CD4-positive, alpha-beta T cell (primary cell): ENCODE results near the gene URI1. TPM values are rescaled to one million over a fixed set of nuclear protein-coding genes. Genes with fewer than 3 reads are reported as not detected.

Experiments used
- ATAC-seq: fragments of 200-7000 bp; cut with Tn5 transposase; one replicate; pipeline ENCODE4 v1.10.0; 2022; ENCODE audit warnings: mild to moderate bottlenecking; ENCODE audit not compliant: poor library complexity
- CTCF ChIA-PET: fragments of 350-600 bp; sonication (Branson Sonifier 250); formaldehyde crosslinking; loops from one replicate; lab custom pipeline; 2021; ENCODE audit warnings: antibody characterized with exemption, inconsistent platforms; lab: Charles Lee
- POLR2A ChIA-PET: fragments of 350-600 bp; sonication (Branson Sonifier 250); formaldehyde crosslinking; loops from one replicate; lab custom pipeline; 2021; ENCODE audit warnings: antibody characterized with exemption, inconsistent platforms; lab: Charles Lee
- DNase-seq, 14 experiments: peaks; one replicate each; pipeline ENCODE4 v3.0.0-alpha.2; 2013 to 2020; ENCODE audit warnings: mixed read lengths in 2 of 14
- H3K27ac ChIP-seq, 2 donors: one replicate each; pipeline versions ENCODE4 v1.5.1 to v1.7.0; 2013; ENCODE audit warnings: low read length in 2 of 2, low read depth in 1 of 2, mild to moderate bottlenecking in 1 of 2
- H3K27me3 ChIP-seq, 2 experiments: 1 replicate in 1 of 2; 2 replicates in 1 of 2; pipeline versions ENCODE4 v1.6.1 to v1.7.0; 2013; ENCODE audit warnings: low read length in 2 of 2, control low read depth in 1 of 2, mild to moderate bottlenecking in 1 of 2, moderate library complexity in 1 of 2; ENCODE audit not compliant: insufficient read depth in 2 of 2, control insufficient read depth in 1 of 2
- H3K36me3 ChIP-seq: one replicate; pipeline ENCODE4 v1.6.1; 2013; ENCODE audit warnings: low read length, control low read depth; ENCODE audit not compliant: insufficient read depth
- H3K4me1 ChIP-seq: one replicate; pipeline ENCODE4 v1.6.1; 2013; ENCODE audit warnings: low read length, control low read depth; ENCODE audit not compliant: insufficient read depth
- H3K4me3 ChIP-seq: one replicate; pipeline ENCODE4 v1.5.1; 2013; ENCODE audit warnings: mild to moderate bottlenecking, low read length, moderate library complexity
- H3K9me3 ChIP-seq, 2 experiments: 1 replicate in 1 of 2; 2 replicates in 1 of 2; pipeline versions ENCODE4 v1.6.1 to v1.7.0; 2013; ENCODE audit warnings: low read length in 2 of 2, mild to moderate bottlenecking in 2 of 2, control low read depth in 1 of 2, moderate library complexity in 1 of 2; ENCODE audit not compliant: control insufficient read depth in 1 of 2, insufficient read depth in 1 of 2
- H3K27ac Mint-ChIP-seq: one replicate; pipeline ENCODE4 v1.8.0; 2020; ENCODE audit warnings: mixed read lengths
- H3K27me3 Mint-ChIP-seq: one replicate; pipeline ENCODE4 v1.8.0; 2021; ENCODE audit warnings: mixed read lengths
- H3K36me3 Mint-ChIP-seq: one replicate; pipeline ENCODE4 v1.8.0; 2021; ENCODE audit warnings: low read depth, mixed read lengths
- H3K4me1 Mint-ChIP-seq: one replicate; pipeline ENCODE4 v1.8.0; 2021; ENCODE audit warnings: low read depth, mixed read lengths
- H3K4me3 Mint-ChIP-seq: one replicate; pipeline ENCODE4 v1.8.0; 2020; ENCODE audit warnings: mild to moderate bottlenecking, mixed read lengths
- H3K9me3 Mint-ChIP-seq: one replicate; pipeline ENCODE4 v1.8.0; 2020; ENCODE audit warnings: mixed read lengths
- CTCF ChIP-seq: fragments of 200-600 bp; IDR thresholded peaks from one replicate; pipeline ENCODE4 v1.8.0; 2022; ENCODE audit warnings: antibody characterized with exemption, mild to moderate bottlenecking
- intact Hi-C, 2 experiments: fragments of 100-400 bp; cut with DNase I in 1 of 2; cut with micrococcal nuclease in 1 of 2; formaldehyde crosslinking; loops; one replicate each; pipeline versions ENCODE4 v1.15.1 to v1.9.0; 2023 to 2025; cut with DNase I, micrococcal nuclease
- total RNA-seq, 174 experiments: library from RNA in 2 of 174; stranded (reverse) in 2 of 174; gene quantifications; one replicate each; pipeline ENCODE4 v1.2.3 and lab custom pipeline; 2021 to 2026

URI1 gene
- total RNA-seq, 2 experiments from 2014 or later, result 50.9 to 63.6 TPM

- Mint-ChIP-seq H3K4me1 (peaks cover 83% of the 10 kb centered on the region), H3K27me3 (no peaks in the 10 kb centered on the region), H3K4me3 (no peak overlapping the region), H3K36me3 (peaks cover 91% of the 10 kb centered on the region), H3K27ac (no peak overlapping the region), H3K9me3 (no peaks in the 10 kb centered on the region)
- intact Hi-C loops, result no loop called here
- Histone ChIP-seq H3K4me3 (no peak overlapping the region), H3K9me3 (peaks cover 0 to 8% of the 10 kb centered on the region in 2 experiments), H3K36me3 (peaks cover 10% of the 10 kb centered on the region), H3K4me1 (peaks cover 4% of the 10 kb centered on the region), H3K27me3 (no peaks in the 10 kb centered on the region), H3K27ac (no peak overlapping the region)
- no peak for ATAC-seq
- ChIA-PET POLR2A (no interaction called here), CTCF (no interaction called here)
- no peak for TF ChIP-seq CTCF
- DNase-seq, result no peak
Observed at GRCh38 chr19:30001791-30002190, 59.8 kb downstream of the URI1 start.

GRCh38 chr19:30003866-30004265 lies 61.8 kb downstream of the URI1 start:
- no peak overlapping the region for H3K4me3 ChIP-seq
- no peak overlapping the region for H3K27ac ChIP-seq
- peaks cover 4% of the 10 kb centered on the region for H3K4me1 ChIP-seq
- Mint-ChIP-seq H3K27me3 (no peaks in the 10 kb centered on the region), H3K9me3 (no peaks in the 10 kb centered on the region), H3K4me1 (peaks cover 74% of the 10 kb centered on the region), H3K27ac (peak overlapping the region; percentile 0), H3K4me3 (no peak overlapping the region), H3K36me3 (peaks cover 85% of the 10 kb centered on the region)
- intact Hi-C loops, result no loop called here
- peaks cover 18% of the 10 kb centered on the region for H3K36me3 ChIP-seq
- ATAC-seq (no peak), DNase-seq (no peak)
- ChIA-PET POLR2A (interaction anchor here (1.4 kb wide), 1 partner anchor 12 kb away, joined by 4 read pairs; no protein-coding TSS in a partner anchor), CTCF (no interaction called here)
- H3K9me3 ChIP-seq, result peaks cover 0 to 8% of the 10 kb centered on the region in 2 experiments
- no peak for TF ChIP-seq CTCF
- H3K27me3 ChIP-seq, result no peaks in the 10 kb centered on the region

- ChIA-PET CTCF (no interaction called here), POLR2A (no interaction called here)
- Mint-ChIP-seq H3K27ac (no peak overlapping the region), H3K27me3 (no peaks in the 10 kb centered on the region), H3K4me1 (peaks cover 69% of the 10 kb centered on the region), H3K36me3 (peaks cover 85% of the 10 kb centered on the region), H3K9me3 (no peaks in the 10 kb centered on the region), H3K4me3 (no peak overlapping the region)
- DNase-seq, result no peak
- no peak for ATAC-seq
- intact Hi-C loops, result no loop called here
- Histone ChIP-seq H3K4me1 (peaks cover 4% of the 10 kb centered on the region), H3K4me3 (no peak overlapping the region), H3K27me3 (no peaks in the 10 kb centered on the region), H3K27ac (no peak overlapping the region), H3K36me3 (peaks cover 23% of the 10 kb centered on the region), H3K9me3 (peaks cover 0 to 8% of the 10 kb centered on the region in 2 experiments)
- TF ChIP-seq CTCF, result no peak
Observed at GRCh38 chr19:30004403-30004802, 62.4 kb downstream of the URI1 start.
